Panc1 (cell line): ENCODE results near the gene PPP1R14C.

ENCODE experiments used
- POLR2AphosphoS5 ChIP-seq: IDR thresholded peaks from 2 replicates; pipeline ENCODE4 v1.6.1; 2012; ENCODE audit warnings: mild to moderate bottlenecking, low read depth, low read length, moderate library complexity
- SIN3A ChIP-seq: IDR thresholded peaks from 2 replicates; pipeline ENCODE4 v1.6.1; 2012; ENCODE audit warnings: low read depth, mild to moderate bottlenecking, low read length, moderate library complexity, borderline replicate concordance; ENCODE audit not compliant: insufficient read depth
- TF ChIP-seq, protein P1 (sequence below): fragments of 450-650 bp; IDR thresholded peaks from 2 replicates; pipeline ENCODE4 v1.5.1; 2017; ENCODE audit warnings: mild to moderate bottlenecking
- TF ChIP-seq, protein P2 (sequence below), 2 experiments: IDR thresholded peaks; 2 replicates each; pipeline ENCODE4 v1.6.1; 2011 to 2012; ENCODE audit warnings: low read depth in 2 of 2, control low read depth in 1 of 2, low read length in 1 of 2, mild to moderate bottlenecking in 1 of 2, moderate library complexity in 1 of 2; ENCODE audit not compliant: insufficient read depth in 1 of 2

DNA sequence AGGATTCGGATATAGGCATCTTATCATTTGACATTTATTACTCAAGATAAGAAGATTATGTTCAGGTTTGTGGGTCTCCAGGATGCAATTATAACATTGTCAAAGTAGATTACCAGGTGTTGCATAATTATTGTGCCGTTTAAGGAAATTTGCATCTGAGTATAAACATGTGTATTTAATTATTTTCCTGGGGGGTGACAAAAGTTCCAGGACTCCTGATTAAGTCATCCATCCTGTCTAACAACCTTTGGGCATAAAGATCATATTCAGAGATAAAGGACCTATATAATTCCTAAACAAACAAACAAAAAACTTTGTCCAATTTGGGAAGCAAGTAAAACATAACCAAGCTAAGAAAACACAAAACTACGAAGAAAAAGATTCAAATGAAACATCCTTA is 3.3 kb upstream of the PPP1R14C start:
- TF ChIP-seq, protein P1, sequence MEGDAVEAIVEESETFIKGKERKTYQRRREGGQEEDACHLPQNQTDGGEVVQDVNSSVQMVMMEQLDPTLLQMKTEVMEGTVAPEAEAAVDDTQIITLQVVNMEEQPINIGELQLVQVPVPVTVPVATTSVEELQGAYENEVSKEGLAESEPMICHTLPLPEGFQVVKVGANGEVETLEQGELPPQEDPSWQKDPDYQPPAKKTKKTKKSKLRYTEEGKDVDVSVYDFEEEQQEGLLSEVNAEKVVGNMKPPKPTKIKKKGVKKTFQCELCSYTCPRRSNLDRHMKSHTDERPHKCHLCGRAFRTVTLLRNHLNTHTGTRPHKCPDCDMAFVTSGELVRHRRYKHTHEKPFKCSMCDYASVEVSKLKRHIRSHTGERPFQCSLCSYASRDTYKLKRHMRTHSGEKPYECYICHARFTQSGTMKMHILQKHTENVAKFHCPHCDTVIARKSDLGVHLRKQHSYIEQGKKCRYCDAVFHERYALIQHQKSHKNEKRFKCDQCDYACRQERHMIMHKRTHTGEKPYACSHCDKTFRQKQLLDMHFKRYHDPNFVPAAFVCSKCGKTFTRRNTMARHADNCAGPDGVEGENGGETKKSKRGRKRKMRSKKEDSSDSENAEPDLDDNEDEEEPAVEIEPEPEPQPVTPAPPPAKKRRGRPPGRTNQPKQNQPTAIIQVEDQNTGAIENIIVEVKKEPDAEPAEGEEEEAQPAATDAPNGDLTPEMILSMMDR, result no peak
- TF ChIP-seq, protein P2, sequence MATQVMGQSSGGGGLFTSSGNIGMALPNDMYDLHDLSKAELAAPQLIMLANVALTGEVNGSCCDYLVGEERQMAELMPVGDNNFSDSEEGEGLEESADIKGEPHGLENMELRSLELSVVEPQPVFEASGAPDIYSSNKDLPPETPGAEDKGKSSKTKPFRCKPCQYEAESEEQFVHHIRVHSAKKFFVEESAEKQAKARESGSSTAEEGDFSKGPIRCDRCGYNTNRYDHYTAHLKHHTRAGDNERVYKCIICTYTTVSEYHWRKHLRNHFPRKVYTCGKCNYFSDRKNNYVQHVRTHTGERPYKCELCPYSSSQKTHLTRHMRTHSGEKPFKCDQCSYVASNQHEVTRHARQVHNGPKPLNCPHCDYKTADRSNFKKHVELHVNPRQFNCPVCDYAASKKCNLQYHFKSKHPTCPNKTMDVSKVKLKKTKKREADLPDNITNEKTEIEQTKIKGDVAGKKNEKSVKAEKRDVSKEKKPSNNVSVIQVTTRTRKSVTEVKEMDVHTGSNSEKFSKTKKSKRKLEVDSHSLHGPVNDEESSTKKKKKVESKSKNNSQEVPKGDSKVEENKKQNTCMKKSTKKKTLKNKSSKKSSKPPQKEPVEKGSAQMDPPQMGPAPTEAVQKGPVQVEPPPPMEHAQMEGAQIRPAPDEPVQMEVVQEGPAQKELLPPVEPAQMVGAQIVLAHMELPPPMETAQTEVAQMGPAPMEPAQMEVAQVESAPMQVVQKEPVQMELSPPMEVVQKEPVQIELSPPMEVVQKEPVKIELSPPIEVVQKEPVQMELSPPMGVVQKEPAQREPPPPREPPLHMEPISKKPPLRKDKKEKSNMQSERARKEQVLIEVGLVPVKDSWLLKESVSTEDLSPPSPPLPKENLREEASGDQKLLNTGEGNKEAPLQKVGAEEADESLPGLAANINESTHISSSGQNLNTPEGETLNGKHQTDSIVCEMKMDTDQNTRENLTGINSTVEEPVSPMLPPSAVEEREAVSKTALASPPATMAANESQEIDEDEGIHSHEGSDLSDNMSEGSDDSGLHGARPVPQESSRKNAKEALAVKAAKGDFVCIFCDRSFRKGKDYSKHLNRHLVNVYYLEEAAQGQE (IDR thresholded peaks at IDR 0.05; ENCODE audit: insufficient read depth in 1 of 2, low read depth in 2 of 2, low read length in 1 of 2), result no peak
- TF ChIP-seq SIN3A, result no peak
- no peak for TF ChIP-seq POLR2AphosphoS5
